ENCODE results near the gene FBXW5. TPM values are rescaled to one million over a fixed set of nuclear protein-coding genes. Genes with fewer than 3 reads are reported as not detected.
A peak's percentile ranks its signal among the peaks of the same experiment; 100 is the strongest.

FBXW5 gene
- total and polyA plus RNA-seq, 5 donors = 108 to 150 (median 122) TPM

DNA sequence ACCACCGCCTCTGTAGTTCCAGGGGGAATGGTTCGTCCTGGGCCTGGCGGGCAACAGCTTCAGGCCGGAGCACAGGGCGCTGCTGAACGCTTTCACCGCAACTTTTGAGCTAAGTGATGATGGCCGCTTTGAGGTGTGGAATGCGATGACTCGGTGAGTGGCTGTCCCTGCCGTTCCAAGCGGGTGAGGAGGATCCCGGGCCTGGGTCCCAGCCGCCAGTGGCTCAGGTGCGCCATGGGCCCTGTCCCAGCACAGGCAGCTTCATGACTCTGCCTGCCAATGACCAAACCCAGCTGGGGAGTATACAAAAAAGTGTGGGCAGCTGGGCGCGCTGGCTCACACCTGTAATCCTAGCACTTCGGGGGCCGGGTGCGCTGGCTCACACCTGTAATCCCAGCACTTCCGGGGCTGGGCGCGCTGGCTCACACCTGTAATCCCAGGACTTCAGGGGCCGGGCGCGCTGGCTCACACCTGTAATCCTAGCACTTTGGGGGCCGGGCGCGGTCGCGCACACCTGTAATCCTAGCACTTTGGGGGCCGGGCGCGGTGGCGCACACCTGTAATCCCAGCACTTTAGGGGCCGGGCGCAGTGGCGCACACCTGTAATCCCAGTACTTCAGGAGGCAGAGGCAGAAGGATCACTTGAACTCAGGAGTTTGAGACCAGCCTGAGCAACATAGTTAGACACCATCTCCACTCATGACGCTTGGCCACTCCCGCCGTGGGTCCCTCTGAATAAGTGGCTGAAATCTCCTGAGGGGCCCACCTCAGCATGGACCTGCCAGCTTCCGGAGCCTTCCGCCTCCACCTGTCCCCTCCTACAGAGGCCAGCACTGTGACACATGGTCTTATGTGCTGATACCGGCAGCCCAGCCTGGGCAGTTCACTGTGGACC, 8.6 kb upstream of the FBXW5 start:
- intact Hi-C loops (cut with DNase I) = loop anchor here in 1 of 4 donors (5.0 kb wide), 1 partner anchor 74 kb away; the partner anchor contains the start of gene ABCA2
- H3K27me3 ChIP-seq (ENCODE audit: control insufficient read depth, insufficient read depth) = no peaks in the 10 kb centered on the region
- no peaks in the 10 kb centered on the region for H3K9me3 ChIP-seq (ENCODE audit: control insufficient read depth, low read length)
- 81% methylated on average over 44 of the region's 44 CpGs for WGBS
- peak overlapping the region; percentile 21 for H3K27ac ChIP-seq (ENCODE audit: low read length)
- DNase-seq (peak in 2 of 3 donors; percentile 43 to 45), ATAC-seq (no peak)
- H3K4me3 ChIP-seq (ENCODE audit: low read length) = no peak overlapping the region
- no peaks in the 10 kb centered on the region for H3K4me1 ChIP-seq (ENCODE audit: control insufficient read depth, insufficient read depth, low read length)

DNA sequence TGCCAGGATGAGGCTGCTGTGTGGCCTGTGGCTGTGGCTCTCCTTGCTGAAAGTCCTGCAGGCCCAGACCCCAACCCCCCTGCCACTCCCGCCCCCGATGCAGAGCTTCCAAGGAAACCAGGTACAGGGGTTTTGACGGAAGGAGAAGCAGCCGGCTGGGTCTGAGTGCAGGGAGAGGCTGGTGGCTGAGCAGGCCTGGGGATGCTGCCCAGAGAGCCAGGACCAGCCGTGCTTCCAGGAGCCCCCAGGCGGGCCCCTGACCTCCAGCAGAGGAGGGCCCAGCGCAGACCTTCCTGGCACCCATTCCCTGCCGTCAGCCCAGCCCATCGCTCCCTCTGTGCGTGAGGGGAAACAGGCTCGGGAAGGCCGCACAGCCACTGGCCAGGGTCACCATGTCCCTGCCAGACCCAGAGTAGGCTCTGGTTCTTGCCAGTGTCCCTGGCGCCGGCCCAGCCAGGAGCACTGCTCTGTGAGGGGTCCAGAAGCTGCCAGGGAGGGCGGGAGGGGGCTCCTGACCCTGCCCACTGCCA, 7.8 kb upstream of the FBXW5 start:
- Histone ChIP-seq H3K27ac (ENCODE audit: low read length) (peak overlapping the region; percentile 6), H3K9me3 (ENCODE audit: control insufficient read depth, low read length) (no peaks in the 10 kb centered on the region), H3K27me3 (ENCODE audit: control insufficient read depth, insufficient read depth) (no peaks in the 10 kb centered on the region), H3K4me3 (ENCODE audit: low read length) (no peak overlapping the region), H3K4me1 (ENCODE audit: control insufficient read depth, insufficient read depth, low read length) (no peaks in the 10 kb centered on the region)
- DNase-seq = peak in 2 of 3 donors; percentile 74 to 76
- 52% methylated on average over 15 of the region's 15 CpGs for WGBS
- no peak for ATAC-seq
- intact Hi-C loops (cut with DNase I) = loop anchor here in 1 of 4 donors (5.0 kb wide), 1 partner anchor 75 kb away; the partner anchor contains the start of gene ABCA2

DNA sequence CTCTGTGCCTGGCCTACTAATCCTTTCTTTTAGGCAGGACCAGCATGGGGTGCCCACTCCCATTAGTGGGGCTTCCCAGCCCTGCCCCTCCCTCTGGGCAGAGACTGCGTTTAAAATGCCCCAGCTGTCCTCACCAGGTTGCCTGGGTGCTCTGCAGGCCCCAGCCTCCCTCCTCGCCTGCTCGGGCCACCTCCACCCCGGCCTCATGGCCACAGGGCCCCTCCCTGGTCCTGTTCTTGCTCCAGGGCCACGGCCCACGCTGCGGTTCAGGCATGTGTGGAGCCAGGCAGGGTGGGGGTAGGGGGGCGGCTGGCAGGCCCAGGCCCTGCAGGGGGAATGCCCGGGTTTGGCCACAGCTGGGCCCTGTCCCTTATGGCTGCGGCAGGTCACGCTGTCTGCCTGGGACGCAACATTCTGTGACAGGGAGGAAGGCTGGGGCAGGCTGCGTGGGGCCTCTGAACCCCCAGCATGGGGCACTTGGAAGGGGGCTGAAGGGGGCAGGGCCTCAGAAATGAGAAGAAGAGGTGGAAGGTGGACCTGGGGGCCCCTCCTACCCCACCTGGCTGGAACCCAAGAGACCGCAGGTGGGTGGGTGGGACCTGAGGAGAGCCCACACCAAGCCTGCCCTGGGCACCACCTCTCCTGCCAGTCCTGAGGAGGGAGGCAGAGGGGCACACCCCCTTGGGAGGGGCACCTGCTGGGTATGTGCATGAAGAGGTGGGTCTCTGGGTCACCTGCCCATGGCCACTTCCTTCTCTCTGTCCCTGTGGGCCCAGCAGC, 7.2 kb upstream of the FBXW5 start, which contains the start of gene LCN12:
TSS of gene LCN12 (plus strand) at position 733 of the 780 bp plus-strand sequence. CDS start 55 bp downstream, outside the sequence.
- no peaks in the 10 kb centered on the region for H3K9me3 ChIP-seq (ENCODE audit: control insufficient read depth, low read length)
- intact Hi-C loops (cut with DNase I) = loop anchor here in 1 of 4 donors (5.0 kb wide), 1 partner anchor 76 kb away; the partner anchor contains the start of gene ABCA2
- 80% methylated on average over 14 of the region's 14 CpGs for WGBS
- H3K4me3 ChIP-seq (ENCODE audit: low read length) = no peak within 1 kb of the TSS
- ATAC-seq = no peak
- peak within 1 kb of the TSS; percentile 21 for H3K27ac ChIP-seq (ENCODE audit: low read length)
- H3K4me1 ChIP-seq (ENCODE audit: control insufficient read depth, insufficient read depth, low read length) = no peaks in the 10 kb centered on the region
- H3K27me3 ChIP-seq (ENCODE audit: control insufficient read depth, insufficient read depth) = no peaks in the 10 kb centered on the region
- DNase-seq = peak in 2 of 3 donors; percentile 58 to 61

DNA sequence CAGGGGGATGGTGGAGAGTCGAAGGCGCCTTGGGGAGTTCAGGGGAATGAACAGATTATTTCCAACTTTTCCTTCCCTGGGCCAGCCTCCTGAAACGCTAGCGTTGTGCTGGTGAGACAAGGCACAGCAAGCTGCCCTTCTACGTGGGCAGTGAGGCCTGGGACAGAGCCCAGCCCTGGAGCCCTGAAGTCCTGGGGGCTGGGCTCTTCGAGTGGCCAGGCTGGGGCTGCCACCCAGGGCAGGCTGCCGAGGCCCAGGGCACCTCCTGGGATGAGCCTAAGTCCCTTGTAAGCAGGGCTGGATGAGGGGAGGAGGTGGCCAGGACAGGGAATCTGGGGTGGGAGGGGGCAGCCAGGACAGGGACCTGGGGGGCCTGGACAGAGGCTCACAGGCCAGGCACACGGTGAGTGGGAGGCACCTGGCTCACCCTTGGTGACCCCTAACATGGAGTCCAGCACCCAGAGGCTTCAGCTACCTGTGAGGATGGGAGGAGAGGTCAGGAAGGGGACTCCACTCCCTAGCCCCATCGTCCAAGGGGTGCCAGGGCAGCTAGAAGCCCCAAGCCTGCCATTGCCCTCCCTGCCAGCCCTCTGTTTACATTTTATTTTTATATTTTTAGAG, 6.2 kb upstream of the FBXW5 start:
- ATAC-seq = peak; percentile 1 to 23
- no peak overlapping the region for H3K4me3 ChIP-seq (ENCODE audit: low read length)
- intact Hi-C loops (cut with DNase I) = loop anchor here in 1 of 4 donors (5.0 kb wide), 1 partner anchor 77 kb away; the partner anchor contains the start of gene ABCA2
- no peaks in the 10 kb centered on the region for H3K9me3 ChIP-seq (ENCODE audit: control insufficient read depth, low read length)
- 38% methylated on average over 9 of the region's 9 CpGs for WGBS
- peak overlapping the region; percentile 56 for H3K27ac ChIP-seq (ENCODE audit: low read length)
- peak in 2 of 3 donors; percentile 69 to 75 for DNase-seq
- H3K4me1 ChIP-seq (ENCODE audit: control insufficient read depth, insufficient read depth, low read length) = no peaks in the 10 kb centered on the region
- H3K27me3 ChIP-seq (ENCODE audit: control insufficient read depth, insufficient read depth) = no peaks in the 10 kb centered on the region

DNA sequence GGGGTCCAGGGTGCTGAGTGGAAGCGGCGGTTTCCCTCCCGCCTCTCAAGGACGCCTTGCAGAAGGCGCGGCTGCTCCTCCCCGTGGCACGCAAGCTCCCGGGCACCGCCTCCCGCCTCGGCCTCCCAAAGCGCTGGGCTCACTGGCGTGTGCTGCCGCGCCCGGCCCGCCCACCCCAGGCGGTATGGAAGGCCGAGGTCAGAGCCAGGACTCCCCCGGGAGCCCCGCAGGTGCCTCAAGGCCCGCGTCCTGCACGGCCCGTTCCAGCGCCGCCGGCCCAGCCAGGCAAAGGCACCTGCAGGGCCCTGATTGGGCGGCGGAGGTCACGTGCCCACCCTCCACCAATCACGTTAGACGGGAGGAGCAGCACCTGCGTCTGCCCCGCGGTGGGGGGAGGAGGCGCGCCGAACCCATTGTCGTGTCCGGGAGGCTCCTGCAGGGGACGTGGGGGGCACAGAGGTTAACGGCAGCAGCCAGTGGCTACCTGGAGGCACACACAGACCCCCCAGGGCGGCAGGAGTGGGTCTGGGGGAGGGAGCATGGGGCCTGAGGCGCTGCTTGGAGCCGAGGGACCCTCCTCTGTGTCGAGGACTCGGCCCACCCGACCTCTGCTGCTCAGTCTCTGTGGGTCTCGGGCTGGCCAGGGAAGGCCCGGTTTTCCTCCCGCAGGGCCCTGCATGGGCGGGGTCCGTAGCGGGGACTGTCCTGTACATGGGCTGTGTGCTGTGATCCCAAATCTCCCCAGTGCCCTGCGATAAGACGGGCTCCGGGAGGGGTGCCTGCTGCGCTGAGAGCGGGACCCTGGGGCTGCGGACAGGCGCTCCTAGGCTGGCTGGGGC, 5.5 kb upstream of the FBXW5 start:
- 2% methylated on average over 63 of the region's 63 CpGs for WGBS
- DNase-seq (peak; percentile 93 to 98 (median 97)), ATAC-seq (peak; percentile 85)
- intact Hi-C loops (cut with DNase I) = loop anchor here (5.0 to 10.0 kb wide), 7 partner anchors 32 to 155 kb away; partner anchors contain the start of genes ABCA2 (in 2 of the 4), AJM1 (in 1 of the 4), CCDC183 (in 1 of the 4) and FUT7 (in 1 of the 4)
- Histone ChIP-seq H3K27me3 (ENCODE audit: control insufficient read depth, insufficient read depth) (no peaks in the 10 kb centered on the region), H3K4me1 (ENCODE audit: control insufficient read depth, insufficient read depth, low read length) (no peaks in the 10 kb centered on the region), H3K27ac (ENCODE audit: low read length) (peak overlapping the region; percentile 59), H3K9me3 (ENCODE audit: control insufficient read depth, low read length) (no peaks in the 10 kb centered on the region), H3K4me3 (ENCODE audit: low read length) (peak overlapping the region; percentile 52)

DNA sequence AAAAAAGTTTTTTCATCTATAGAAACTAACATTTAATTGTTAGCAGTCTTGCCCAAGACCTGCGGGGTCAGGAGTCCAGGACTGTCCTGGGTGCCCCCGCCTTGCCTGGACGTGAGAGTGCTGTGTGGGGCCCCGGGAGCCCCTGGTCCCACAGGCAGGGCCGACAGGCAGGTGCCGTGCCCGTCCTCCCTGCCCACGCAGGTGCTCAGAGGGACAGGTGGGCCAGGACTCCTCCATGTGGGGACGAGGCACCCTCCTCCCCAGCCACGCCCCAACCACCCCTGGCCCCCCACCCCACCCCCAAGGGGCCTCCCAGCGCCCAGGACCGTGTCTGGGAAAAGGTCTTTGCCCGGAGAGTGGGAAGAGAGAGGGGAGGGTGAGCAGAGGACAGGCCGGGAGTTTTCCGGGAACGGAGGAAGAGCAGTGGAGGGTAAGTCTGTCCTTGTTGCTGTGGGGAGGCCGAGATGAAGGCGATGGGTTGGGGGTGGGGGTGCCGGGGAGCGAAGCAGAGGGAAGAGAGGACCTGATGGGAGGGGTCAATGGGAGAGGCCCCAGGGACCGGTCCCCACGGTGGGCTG, 4.8 kb upstream of the FBXW5 start:
- no peaks in the 10 kb centered on the region for H3K4me1 ChIP-seq (ENCODE audit: control insufficient read depth, insufficient read depth, low read length)
- H3K27ac ChIP-seq (ENCODE audit: low read length) = peak overlapping the region; percentile 59
- peak overlapping the region; percentile 52 for H3K4me3 ChIP-seq (ENCODE audit: low read length)
- no peaks in the 10 kb centered on the region for H3K9me3 ChIP-seq (ENCODE audit: control insufficient read depth, low read length)
- peak in 2 of 3 donors; percentile 57 to 63 for DNase-seq
- ATAC-seq = no peak
- H3K27me3 ChIP-seq (ENCODE audit: control insufficient read depth, insufficient read depth) = no peaks in the 10 kb centered on the region
- intact Hi-C loops (cut with DNase I) = loop anchor here in 3 of 4 donors (5.0 to 10.0 kb wide), 7 partner anchors 33 to 155 kb away; partner anchors contain the start of genes ABCA2 (in 1 of the 3), AJM1 (in 1 of the 3), CCDC183 (in 1 of the 3) and FUT7 (in 1 of the 3)
- WGBS = 17% methylated on average over 21 of the region's 22 CpGs

DNA sequence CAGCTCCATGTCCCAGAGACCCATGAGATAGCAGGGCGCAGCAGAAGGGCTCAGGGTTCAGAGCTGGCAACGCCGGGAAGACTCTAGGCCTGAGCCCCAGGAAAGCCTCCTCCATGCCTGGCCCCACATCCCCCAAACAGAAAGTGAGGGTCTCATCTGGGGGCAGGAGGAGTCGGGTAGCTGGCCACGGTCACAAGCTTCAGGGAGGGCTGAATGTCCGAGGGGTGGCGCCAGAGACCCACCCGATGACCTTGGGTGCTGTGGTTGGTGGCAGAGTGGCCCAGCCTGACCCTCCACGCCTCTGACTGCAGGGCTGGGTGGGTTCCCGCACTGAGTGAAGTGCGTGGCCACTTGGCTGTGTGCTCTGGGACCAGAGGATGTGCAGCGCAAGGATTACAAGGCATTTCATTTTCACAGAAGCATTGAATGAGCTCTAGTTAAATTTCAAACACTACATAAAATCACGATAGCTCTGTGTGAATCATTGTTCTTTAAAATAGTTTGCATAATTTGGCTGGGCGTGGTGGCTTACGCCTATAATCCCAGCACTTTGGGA, 3.5 kb upstream of the FBXW5 start:
- H3K4me1 ChIP-seq (ENCODE audit: control insufficient read depth, insufficient read depth, low read length) = no peaks in the 10 kb centered on the region
- no peaks in the 10 kb centered on the region for H3K9me3 ChIP-seq (ENCODE audit: control insufficient read depth, low read length)
- H3K4me3 ChIP-seq (ENCODE audit: low read length) = no peak overlapping the region
- intact Hi-C loops (cut with DNase I) = loop anchor here in 3 of 4 donors (5.0 to 10.0 kb wide), 7 partner anchors 34 to 153 kb away; partner anchors contain the start of genes ABCA2 (in 1 of the 3), AJM1 (in 1 of the 3), CCDC183 (in 1 of the 3) and FUT7 (in 1 of the 3)
- 26% methylated on average over 15 of the region's 15 CpGs for WGBS
- H3K27ac ChIP-seq (ENCODE audit: low read length) = peak overlapping the region; percentile 15
- ATAC-seq = peak in 1 of 2 donors; percentile 12
- no peaks in the 10 kb centered on the region for H3K27me3 ChIP-seq (ENCODE audit: control insufficient read depth, insufficient read depth)
- DNase-seq = peak; percentile 78 to 90 (median 88)

DNA sequence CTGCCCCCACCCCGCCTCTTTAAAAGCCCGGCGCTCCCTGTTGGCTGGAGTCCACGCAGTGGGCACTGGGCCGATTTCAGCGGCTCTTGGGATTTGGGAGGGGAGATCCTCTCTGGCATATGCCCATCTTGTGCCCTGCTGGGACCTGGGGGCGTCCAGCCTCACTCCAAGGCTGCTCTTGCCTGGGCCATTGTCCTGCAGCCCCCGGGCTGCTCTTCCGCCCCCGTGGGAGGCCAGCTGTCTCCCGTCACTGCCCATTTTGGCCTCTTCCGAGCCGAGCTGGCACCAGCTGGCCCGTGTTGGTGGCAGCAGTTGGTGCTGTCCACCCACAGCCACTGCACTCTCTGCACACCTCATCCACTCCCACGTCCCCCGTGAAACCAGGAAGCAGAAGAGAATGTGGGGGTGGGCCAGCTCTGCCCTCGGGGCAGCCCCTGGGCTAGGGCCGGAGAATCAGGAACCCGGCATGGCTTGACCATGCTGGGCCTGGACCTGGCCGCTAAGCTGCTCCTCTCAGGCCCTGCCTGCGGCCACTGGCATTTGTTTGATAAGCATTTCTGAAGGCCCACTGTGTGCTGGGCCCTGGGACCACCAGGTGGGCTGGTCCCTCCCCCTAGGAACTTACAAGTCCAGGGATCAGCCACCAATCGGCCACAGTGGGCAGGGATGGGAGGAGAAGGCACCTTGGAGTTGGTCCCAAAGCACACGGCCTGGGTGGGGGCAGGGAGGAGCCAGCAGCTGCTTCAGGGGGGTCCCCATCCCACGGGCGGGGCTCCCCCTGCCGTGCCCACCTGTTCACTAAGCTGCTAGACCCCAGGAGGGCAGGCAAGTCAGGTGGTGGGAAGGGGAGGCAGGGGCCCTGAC, 2.7 kb upstream of the FBXW5 start:
- ATAC-seq (no peak), DNase-seq (peak in 2 of 3 donors; percentile 72 to 78)
- 44% methylated on average over 26 of the region's 26 CpGs for WGBS
- no peak overlapping the region for H3K4me3 ChIP-seq (ENCODE audit: low read length)
- peak overlapping the region; percentile 15 for H3K27ac ChIP-seq (ENCODE audit: low read length)
- H3K4me1 ChIP-seq (ENCODE audit: control insufficient read depth, insufficient read depth, low read length) = no peaks in the 10 kb centered on the region
- intact Hi-C loops (cut with DNase I) = loop anchor here in 3 of 4 donors (5.0 to 10.0 kb wide), 7 partner anchors 35 to 152 kb away; partner anchors contain the start of genes ABCA2 (in 1 of the 3), AJM1 (in 1 of the 3), CCDC183 (in 1 of the 3) and FUT7 (in 1 of the 3)
- no peaks in the 10 kb centered on the region for H3K27me3 ChIP-seq (ENCODE audit: control insufficient read depth, insufficient read depth)
- H3K9me3 ChIP-seq (ENCODE audit: control insufficient read depth, low read length) = no peaks in the 10 kb centered on the region

Measured in right cardiac atrium (tissue), 5 donors.